Keratinocyte (primary cell): ENCODE data around the gene MINDY4. TPM values are rescaled to one million over a fixed set of nuclear protein-coding genes. Genes with fewer than 3 reads are reported as not detected.

Source experiments
- DNase-seq: peaks from one replicate; pipeline ENCODE4 v3.0.0-alpha.2; 2011; ENCODE audit warnings: low read depth, missing footprints, low spot score
- FAIRE-seq: peaks from 2 replicates; lab custom pipeline; 2011; peaks lifted over from hg19 to GRCh38; lab: Jason Lieb, UNC
- H2AFZ ChIP-seq: 2 replicates; pipeline ENCODE4 v1.6.0; 2012; ENCODE audit warnings: low read length, control low read depth, inconsistent platforms; ENCODE audit not compliant: control insufficient read depth
- H3K27ac ChIP-seq: 2 replicates; pipeline ENCODE4 v1.5.1; 2011; ENCODE audit warnings: low read length; ENCODE audit not compliant: control insufficient read depth, insufficient read depth
- H3K27me3 ChIP-seq: 3 replicates; pipeline ENCODE4 v1.6.0; 2011; ENCODE audit warnings: low read length; ENCODE audit not compliant: control insufficient read depth, insufficient read depth; ENCODE audit errors: extremely low read depth
- H3K36me3 ChIP-seq, 2 experiments: 2 replicates in 1 of 2; 3 replicates in 1 of 2; pipeline ENCODE4 v1.5.1; 2011; ENCODE audit warnings: low read length in 2 of 2, mild to moderate bottlenecking in 1 of 2; ENCODE audit not compliant: control insufficient read depth in 2 of 2, insufficient read depth in 2 of 2; ENCODE audit errors: extremely low read depth in 1 of 2
- H3K4me1 ChIP-seq: 3 replicates; pipeline ENCODE4 v1.5.1; 2011; ENCODE audit warnings: low read length; ENCODE audit not compliant: control insufficient read depth, insufficient read depth; ENCODE audit errors: extremely low read depth
- H3K4me2 ChIP-seq: 3 replicates; pipeline ENCODE4 v1.6.0; 2011; ENCODE audit warnings: low read depth, low read length; ENCODE audit not compliant: control insufficient read depth, insufficient read depth; ENCODE audit errors: extremely low read depth
- H3K4me3 ChIP-seq, 3 experiments: fragments of 200-600 bp in 1 of 3; sonication (generic) in 1 of 3; 2 replicates in 2 of 3; 3 replicates in 1 of 3; pipeline ENCODE4 v1.5.1; 2011 to 2016; ENCODE audit warnings: low read length in 3 of 3, mild to moderate bottlenecking in 3 of 3, control low read depth in 2 of 3, inconsistent platforms in 1 of 3, low read depth in 1 of 3, mixed read lengths in 1 of 3, mixed run types in 1 of 3, moderate library complexity in 1 of 3; ENCODE audit not compliant: control insufficient read depth in 2 of 3, insufficient read depth in 2 of 3; ENCODE audit errors: extremely low read depth in 1 of 3
- H3K79me2 ChIP-seq: 2 replicates; pipeline ENCODE4 v1.6.0; 2012; ENCODE audit warnings: low read length; ENCODE audit not compliant: control insufficient read depth, insufficient read depth
- H3K9ac ChIP-seq: 3 replicates; pipeline ENCODE4 v1.6.0; 2011; ENCODE audit warnings: low read length; ENCODE audit not compliant: control insufficient read depth, insufficient read depth; ENCODE audit errors: extremely low read depth
- H3K9me1 ChIP-seq: 3 replicates; pipeline ENCODE4 v1.6.0; 2011; ENCODE audit warnings: low read length; ENCODE audit not compliant: control insufficient read depth, insufficient read depth; ENCODE audit errors: extremely low read depth
- H3K9me3 ChIP-seq: 2 replicates; pipeline ENCODE4 v1.5.1; 2012; ENCODE audit warnings: low read depth, low read length; ENCODE audit not compliant: control insufficient read depth
- H4K20me1 ChIP-seq: 3 replicates; pipeline ENCODE4 v1.6.0; 2011; ENCODE audit warnings: low read length; ENCODE audit not compliant: control insufficient read depth, insufficient read depth; ENCODE audit errors: extremely low read depth
- CTCF ChIP-seq, 3 experiments: IDR thresholded peaks in 1 of 3; conservative IDR thresholded peaks in 1 of 3; optimal IDR thresholded peaks in 1 of 3; 2 replicates in 2 of 3; 3 replicates in 1 of 3; pipeline versions ENCODE3 to v1.5.1; 2011; ENCODE audit warnings: low read length in 3 of 3, mild to moderate bottlenecking in 3 of 3, moderate library complexity in 2 of 3, control low read depth in 1 of 3, inconsistent platforms in 1 of 3; ENCODE audit not compliant: insufficient read depth in 2 of 3; ENCODE audit errors: extremely low read depth in 1 of 3
- EZH2 ChIP-seq: IDR thresholded peaks from one replicate; pipeline ENCODE4 v1.6.1; 2012; ENCODE audit warnings: inconsistent platforms, mild to moderate bottlenecking, low read length, moderate library complexity
- dilution Hi-C: fragments of 300-500 bp; cut with MboI; formaldehyde crosslinking; loops from one replicate; pipeline ENCODE4 v1.7.0; 2020; ENCODE audit warnings: low sequenced_read_pairs; ENCODE audit not compliant: extremely low pct_ligation_motif_present
- polyA plus RNA-seq, 5 experiments: library from polyadenylated mRNA; depleted of rRNA in 3 of 5; stranded (reverse) in 3 of 5; stranded (forward) in 1 of 5; unstranded in 1 of 5; fragments of >200 nt; gene quantifications; 1 replicate in 1 of 5; 2 replicates in 3 of 5; 3 replicates in 1 of 5; pipeline versions ENCODE4 v1.2.1 to v1.2.3, GENCODE V29; 2011 to 2012; ENCODE audit warnings: missing spikeins in 2 of 5, low read depth in 1 of 5, low replicate concordance in 1 of 5

The MINDY4 gene
- polyA plus RNA-seq, 1 donor (not counting 4 experiments of a cell fraction or from before 2014, with no cell fraction given) = 1.5 TPM

GRCh38 chr7:30734497-30734896, 36.7 kb upstream of the MINDY4 start:
- H3K9me1 ChIP-seq = no peaks in the 10 kb centered on the region
- FAIRE-seq (no peak), DNase-seq (no peak)
- H3K4me3 ChIP-seq = no peak overlapping the region
- H2AFZ ChIP-seq = no peak overlapping the region
- no peaks in the 10 kb centered on the region for H3K4me1 ChIP-seq
- H3K79me2 ChIP-seq = no peaks in the 10 kb centered on the region
- no peaks in the 10 kb centered on the region for H3K9me3 ChIP-seq
- no peaks in the 10 kb centered on the region for H4K20me1 ChIP-seq
- H3K4me2 ChIP-seq = no peak overlapping the region
- dilution Hi-C loops = loop anchor here (25.0 kb wide), 1 partner anchor 97 kb away; no protein-coding TSS in a partner anchor
- no peaks in the 10 kb centered on the region for H3K36me3 ChIP-seq
- no peak for TF ChIP-seq EZH2
- TF ChIP-seq CTCF (optimal IDR thresholded peaks at IDR 0.05 in 1 of 3, IDR thresholded peaks at IDR 0.05 in 1 of 3, conservative IDR thresholded peaks at IDR 0.05 in 1 of 3; ENCODE audit: extremely low read depth in 1 of 3, insufficient read depth in 2 of 3, low read length in 3 of 3) = no peak
- peaks cover 24% of the 10 kb centered on the region for H3K27me3 ChIP-seq
- H3K9ac ChIP-seq = no peak overlapping the region
- H3K27ac ChIP-seq = no peak overlapping the region

GRCh38 chr7:30735631-30736030, 35.6 kb upstream of the MINDY4 start:
- Histone ChIP-seq H3K9ac (no peak overlapping the region), H2AFZ (no peak overlapping the region), H3K9me3 (no peaks in the 10 kb centered on the region), H3K4me1 (no peaks in the 10 kb centered on the region), H3K79me2 (no peaks in the 10 kb centered on the region), H3K4me3 (no peak overlapping the region), H3K27ac (no peak overlapping the region), H3K9me1 (no peaks in the 10 kb centered on the region), H3K36me3 (no peaks in the 10 kb centered on the region), H3K27me3 (peaks cover 21% of the 10 kb centered on the region), H4K20me1 (no peaks in the 10 kb centered on the region), H3K4me2 (no peak overlapping the region)
- dilution Hi-C loops = loop anchor here (25.0 kb wide), 1 partner anchor 98 kb away; no protein-coding TSS in a partner anchor
- FAIRE-seq (no peak), DNase-seq (no peak)
- TF ChIP-seq CTCF (optimal IDR thresholded peaks at IDR 0.05 in 1 of 3, IDR thresholded peaks at IDR 0.05 in 1 of 3, conservative IDR thresholded peaks at IDR 0.05 in 1 of 3; ENCODE audit: extremely low read depth in 1 of 3, insufficient read depth in 2 of 3, low read length in 3 of 3) = no peak
